ENCODE results near the gene MAPK8. TPM values are rescaled to one million over a fixed set of nuclear protein-coding genes. Genes with fewer than 3 reads are reported as not detected.

MAPK8 gene
- total RNA-seq, 1 donor from 2014 or later = 47.4 TPM

GRCh38 chr10:48272682-48273081 lies 33.8 kb upstream of the MAPK8 start:
- Histone ChIP-seq H3K4me3 (ENCODE audit: insufficient read depth, low read depth, low read length) (no peak overlapping the region), H3K27ac (ENCODE audit: low read depth, low read length) (no peak overlapping the region), H3K9me3 (ENCODE audit: insufficient read depth, low read depth, low read length) (no peaks in the 10 kb centered on the region), H3K79me2 (ENCODE audit: insufficient read depth, low read length) (no peaks in the 10 kb centered on the region), H4K20me1 (ENCODE audit: insufficient read depth, low read length) (no peaks in the 10 kb centered on the region), H3K27me3 (ENCODE audit: insufficient read depth, low read length) (peaks cover 13% of the 10 kb centered on the region), H3K9ac (ENCODE audit: low read length) (no peak overlapping the region), H3K4me1 (ENCODE audit: insufficient read depth, low read length) (no peaks in the 10 kb centered on the region), H2AFZ (ENCODE audit: low read depth, low read length) (no peak overlapping the region), H3K4me2 (ENCODE audit: low read length) (no peak overlapping the region), H3K36me3 (ENCODE audit: insufficient read depth, low read length) (no peaks in the 10 kb centered on the region)
- Mint-ChIP-seq H3K9me3 (ENCODE audit: unreplicated experiment) (no peaks in the 10 kb centered on the region), H3K36me3 (ENCODE audit: low read depth, unreplicated experiment) (no peaks in the 10 kb centered on the region), H3K27me3 (ENCODE audit: low read depth, unreplicated experiment) (peaks cover 9% of the 10 kb centered on the region), H3K4me3 (ENCODE audit: unreplicated experiment) (no peak overlapping the region), H3K27ac (ENCODE audit: unreplicated experiment) (no peak overlapping the region), H3K4me1 (ENCODE audit: low read depth, unreplicated experiment) (no peaks in the 10 kb centered on the region)
- DNase-seq (ENCODE audit: low read depth) (no peak), FAIRE-seq (no peak)
- no peak for TF ChIP-seq EZH2 (IDR thresholded peaks at IDR 0.05; ENCODE audit: insufficient read depth, low read length)
- TF ChIP-seq CTCF (IDR thresholded peaks at IDR 0.05; ENCODE audit: insufficient read depth, low read depth, low read length) = no peak

- H3K27me3 Mint-ChIP-seq (ENCODE audit: low read depth, unreplicated experiment) = peaks cover 12% of the 10 kb centered on the region
- Histone ChIP-seq H3K27me3 (ENCODE audit: insufficient read depth, low read length) (peaks cover 13% of the 10 kb centered on the region), H2AFZ (ENCODE audit: low read depth, low read length) (no peak overlapping the region), H3K9ac (ENCODE audit: low read length) (no peak overlapping the region), H3K4me2 (ENCODE audit: low read length) (no peak overlapping the region), H3K9me3 (ENCODE audit: insufficient read depth, low read depth, low read length) (no peaks in the 10 kb centered on the region), H3K36me3 (ENCODE audit: insufficient read depth, low read length) (no peaks in the 10 kb centered on the region), H3K79me2 (ENCODE audit: insufficient read depth, low read length) (no peaks in the 10 kb centered on the region), H3K4me1 (ENCODE audit: insufficient read depth, low read length) (no peaks in the 10 kb centered on the region), H3K4me3 (ENCODE audit: insufficient read depth, low read depth, low read length) (no peak overlapping the region), H4K20me1 (ENCODE audit: insufficient read depth, low read length) (no peaks in the 10 kb centered on the region), H3K27ac (ENCODE audit: low read depth, low read length) (no peak overlapping the region)
- H3K4me3 Mint-ChIP-seq (ENCODE audit: unreplicated experiment) = no peak overlapping the region
- TF ChIP-seq CTCF (IDR thresholded peaks at IDR 0.05; ENCODE audit: insufficient read depth, low read depth, low read length) (no peak), EZH2 (IDR thresholded peaks at IDR 0.05; ENCODE audit: insufficient read depth, low read length) (no peak)
- FAIRE-seq = no peak
- H3K9me3 Mint-ChIP-seq (ENCODE audit: unreplicated experiment) = no peaks in the 10 kb centered on the region
- no peak for DNase-seq (ENCODE audit: low read depth)
- no peaks in the 10 kb centered on the region for H3K36me3 Mint-ChIP-seq (ENCODE audit: low read depth, unreplicated experiment)
- no peaks in the 10 kb centered on the region for H3K4me1 Mint-ChIP-seq (ENCODE audit: low read depth, unreplicated experiment)
- H3K27ac Mint-ChIP-seq (ENCODE audit: unreplicated experiment) = no peak overlapping the region
Measured at GRCh38 chr10:48273741-48274140, 32.7 kb upstream of the MAPK8 start.

GRCh38 chr10:48274636-48275035 lies 31.8 kb upstream of the MAPK8 start, which contains the start of gene FRMPD2:
Gene FRMPD2, minus strand, starts transcription at chr10:48274696. Its CDS starts 129 bp downstream, at chr10:48274567.
- Histone ChIP-seq H3K79me2 (ENCODE audit: insufficient read depth, low read length) (no peaks in the 10 kb centered on the region), H2AFZ (ENCODE audit: low read depth, low read length) (peak within 1 kb of the TSS; percentile 15), H3K4me1 (ENCODE audit: insufficient read depth, low read length) (no peaks in the 10 kb centered on the region), H3K9ac (ENCODE audit: low read length) (no peak within 1 kb of the TSS), H3K27me3 (ENCODE audit: insufficient read depth, low read length) (peaks cover 15% of the 10 kb centered on the region), H3K4me3 (ENCODE audit: insufficient read depth, low read depth, low read length) (no peak within 1 kb of the TSS), H3K36me3 (ENCODE audit: insufficient read depth, low read length) (no peaks in the 10 kb centered on the region), H3K4me2 (ENCODE audit: low read length) (no peak within 1 kb of the TSS), H3K27ac (ENCODE audit: low read depth, low read length) (no peak within 1 kb of the TSS), H3K9me3 (ENCODE audit: insufficient read depth, low read depth, low read length) (no peaks in the 10 kb centered on the region), H4K20me1 (ENCODE audit: insufficient read depth, low read length) (no peaks in the 10 kb centered on the region)
- Mint-ChIP-seq H3K36me3 (ENCODE audit: low read depth, unreplicated experiment) (no peaks in the 10 kb centered on the region), H3K4me1 (ENCODE audit: low read depth, unreplicated experiment) (no peaks in the 10 kb centered on the region), H3K4me3 (ENCODE audit: unreplicated experiment) (no peak within 1 kb of the TSS), H3K27me3 (ENCODE audit: low read depth, unreplicated experiment) (peaks cover 14% of the 10 kb centered on the region), H3K9me3 (ENCODE audit: unreplicated experiment) (peaks cover 2% of the 10 kb centered on the region), H3K27ac (ENCODE audit: unreplicated experiment) (no peak within 1 kb of the TSS)
- FAIRE-seq = no peak
- TF ChIP-seq EZH2 (IDR thresholded peaks at IDR 0.05; ENCODE audit: insufficient read depth, low read length) = no peak
- no peak for TF ChIP-seq CTCF (IDR thresholded peaks at IDR 0.05; ENCODE audit: insufficient read depth, low read depth, low read length)
- no peak for DNase-seq (ENCODE audit: low read depth)
